NCI-H2227 treated with DMSO at 0.1 percent for 48 hours (cell line): Measurements from ENCODE around the gene SP110.
"Not testable (repeated sequence)": the region's sequence is repeated elsewhere in the genome, so short reads cannot be mapped to it uniquely, and the experiment has no call there.

Experiments
- DNase-seq: peaks from one replicate; lab custom pipeline; 2025; lab: John Stamatoyannopoulos, UW

Gene SP110

GRCh38 chr2:230124757-230125431 is 94.9 kb downstream of the SP110 start:
- no peak for DNase-seq

DNA sequence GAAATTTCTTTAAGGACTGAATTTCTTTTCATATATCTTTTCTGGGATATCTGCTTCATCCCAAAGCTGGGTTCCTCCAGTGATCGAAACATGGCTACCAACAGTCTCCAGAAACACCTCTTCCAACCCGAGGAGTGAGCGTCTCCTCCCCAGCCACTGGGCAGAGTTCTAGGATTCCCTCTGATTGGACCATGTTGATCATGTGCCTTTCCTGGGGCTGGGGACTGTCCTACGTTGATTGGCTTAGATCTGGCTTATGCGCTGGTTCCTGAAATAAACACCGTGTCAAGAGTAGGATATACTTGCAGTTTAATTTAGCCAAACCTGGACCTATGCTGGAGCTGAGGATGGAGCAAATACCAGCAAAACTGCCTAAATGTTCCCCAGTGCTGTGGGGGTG is 95.5 kb downstream of the SP110 start:
- peak; percentile 22 for DNase-seq

- DNase-seq: not testable (repeated sequence)
Observed at GRCh38 chr2:230120376-230120775, 99.4 kb downstream of the SP110 start.

GRCh38 chr2:230119827-230120226 is 100.0 kb downstream of the SP110 start:
- not testable (repeated sequence) for DNase-seq
